HepG2 (cell line): Measurements from ENCODE around the gene STX8.
"Not testable (repeated sequence)": the region's sequence is repeated elsewhere in the genome, so short reads cannot be mapped to it uniquely, and the experiment has no call there.

Experiments
- ARNT ChIP-seq: fragments of 450-650 bp; IDR thresholded peaks from 2 replicates; pipeline ENCODE4 v1.6.1; 2017
- HDAC1 ChIP-seq: sonication (generic); formaldehyde crosslinking; IDR thresholded peaks from 2 replicates; pipeline ENCODE4 v1.5.1; 2020; ENCODE audit warnings: mild to moderate bottlenecking, missing genetic modification reagents
- MAX ChIP-seq: IDR thresholded peaks from 2 replicates; pipeline ENCODE4 v1.6.1; 2012; ENCODE audit warnings: inconsistent platforms
- PRDM15 ChIP-seq: sonication (generic); formaldehyde crosslinking; IDR thresholded peaks from 2 replicates; pipeline ENCODE4 v1.4.0; 2020; ENCODE audit warnings: missing genetic modification reagents
- ZNF260 ChIP-seq: sonication (generic); formaldehyde crosslinking; IDR thresholded peaks from 2 replicates; pipeline ENCODE4 v1.4.0; 2020; ENCODE audit warnings: missing genetic modification reagents, low read depth, mild to moderate bottlenecking, borderline replicate concordance
- ZNF331 ChIP-seq: sonication (generic); formaldehyde crosslinking; IDR thresholded peaks from 2 replicates; pipeline ENCODE4 v1.4.0; 2020; ENCODE audit warnings: missing genetic modification reagents
- ZSCAN29 ChIP-seq: sonication (generic); formaldehyde crosslinking; conservative IDR thresholded peaks from 2 replicates; pipeline ENCODE4 v1.4.0; 2020; ENCODE audit warnings: mild to moderate bottlenecking, missing genetic modification reagents
- ZSCAN30 ChIP-seq: sonication (generic); formaldehyde crosslinking; IDR thresholded peaks from 2 replicates; pipeline ENCODE4 v1.5.0; 2020; ENCODE audit warnings: mild to moderate bottlenecking, missing genetic modification reagents

- TF ChIP-seq HDAC1; ZNF331 (CRISPR knock-in tag); ZSCAN30 (CRISPR knock-in tag); MAX; ZNF260 (CRISPR knock-in tag); ZSCAN29 (CRISPR knock-in tag); ARNT; PRDM15 (CRISPR knock-in tag): not testable (repeated sequence)
These were observed 31.4 kb upstream of the STX8 start for GRCh38 chr17:9607058-9607457.
